ENCODE measurements around the gene IGF2R. TPM values are rescaled to one million over a fixed set of nuclear protein-coding genes. Genes with fewer than 3 reads are reported as not detected.

Gene IGF2R
- polyA plus RNA-seq, 1 donor (not counting 4 experiments of a cell fraction or from before 2014, with no cell fraction given) = 40.9 TPM

GRCh38 chr6:160101277-160102205 is 132.7 kb downstream of the IGF2R start:
- Histone ChIP-seq H3K4me2 (ENCODE audit: control insufficient read depth, extremely low read depth, insufficient read depth, low read depth, low read length) (no peak overlapping the region), H3K9me1 (ENCODE audit: control insufficient read depth, extremely low read depth, insufficient read depth, low read length) (no peaks in the 10 kb centered on the region), H3K9ac (ENCODE audit: control insufficient read depth, extremely low read depth, insufficient read depth, low read length) (no peak overlapping the region), H2AFZ (ENCODE audit: control insufficient read depth, low read length) (no peak overlapping the region), H3K4me3 (ENCODE audit: control insufficient read depth in 2 of 3, extremely low read depth in 1 of 3, insufficient read depth in 2 of 3, low read depth in 1 of 3, low read length in 3 of 3) (no peak overlapping the region), H3K4me1 (ENCODE audit: control insufficient read depth, extremely low read depth, insufficient read depth, low read length) (no peaks in the 10 kb centered on the region), H3K9me3 (ENCODE audit: control insufficient read depth, low read depth, low read length) (no peaks in the 10 kb centered on the region), H3K27me3 (ENCODE audit: control insufficient read depth, extremely low read depth, insufficient read depth, low read length) (no peaks in the 10 kb centered on the region), H3K36me3 (ENCODE audit: control insufficient read depth in 2 of 2, extremely low read depth in 1 of 2, insufficient read depth in 2 of 2, low read length in 2 of 2) (peaks cover 34 to 36% of the 10 kb centered on the region in 2 experiments), H4K20me1 (ENCODE audit: control insufficient read depth, extremely low read depth, insufficient read depth, low read length) (no peaks in the 10 kb centered on the region), H3K79me2 (ENCODE audit: control insufficient read depth, insufficient read depth, low read length) (no peaks in the 10 kb centered on the region), H3K27ac (ENCODE audit: control insufficient read depth, insufficient read depth, low read length) (no peak overlapping the region)
- dilution Hi-C loops (cut with MboI; ENCODE audit: extremely low pct_ligation_motif_present, low sequenced_read_pairs) = no loop called here
- FAIRE-seq = no peak
- no peak for DNase-seq (ENCODE audit: low read depth, low spot score)
- TF ChIP-seq CTCF (optimal IDR thresholded peaks at IDR 0.05 in 1 of 3, IDR thresholded peaks at IDR 0.05 in 1 of 3, conservative IDR thresholded peaks at IDR 0.05 in 1 of 3; ENCODE audit: extremely low read depth in 1 of 3, insufficient read depth in 2 of 3, low read length in 3 of 3) (no peak), EZH2 (IDR thresholded peaks at IDR 0.05; ENCODE audit: low read length) (no peak)

GRCh38 chr6:160102399-160102798 is 133.5 kb downstream of the IGF2R start:
- H3K36me3 ChIP-seq (ENCODE audit: control insufficient read depth in 2 of 2, extremely low read depth in 1 of 2, insufficient read depth in 2 of 2, low read length in 2 of 2) = peaks cover 29 to 39% of the 10 kb centered on the region in 2 experiments

More at GRCh38 chr6:160102399-160102798, 133.5 kb downstream of the IGF2R start:
- no peak overlapping the region for H3K9ac ChIP-seq (ENCODE audit: control insufficient read depth, extremely low read depth, insufficient read depth, low read length)
- dilution Hi-C loops (cut with MboI; ENCODE audit: extremely low pct_ligation_motif_present, low sequenced_read_pairs) = no loop called here
- TF ChIP-seq CTCF (optimal IDR thresholded peaks at IDR 0.05 in 1 of 3, IDR thresholded peaks at IDR 0.05 in 1 of 3, conservative IDR thresholded peaks at IDR 0.05 in 1 of 3; ENCODE audit: extremely low read depth in 1 of 3, insufficient read depth in 2 of 3, low read length in 3 of 3) (no peak), EZH2 (IDR thresholded peaks at IDR 0.05; ENCODE audit: low read length) (no peak)
- no peak overlapping the region for H3K4me2 ChIP-seq (ENCODE audit: control insufficient read depth, extremely low read depth, insufficient read depth, low read depth, low read length)
- no peak overlapping the region for H3K4me3 ChIP-seq (ENCODE audit: control insufficient read depth in 2 of 3, extremely low read depth in 1 of 3, insufficient read depth in 2 of 3, low read depth in 1 of 3, low read length in 3 of 3)
- no peaks in the 10 kb centered on the region for H3K9me3 ChIP-seq (ENCODE audit: control insufficient read depth, low read depth, low read length)
- H3K27ac ChIP-seq (ENCODE audit: control insufficient read depth, insufficient read depth, low read length) = no peak overlapping the region
- no peaks in the 10 kb centered on the region for H3K79me2 ChIP-seq (ENCODE audit: control insufficient read depth, insufficient read depth, low read length)
- DNase-seq (ENCODE audit: low read depth, low spot score) = no peak
- no peak for FAIRE-seq
- no peaks in the 10 kb centered on the region for H3K9me1 ChIP-seq (ENCODE audit: control insufficient read depth, extremely low read depth, insufficient read depth, low read length)
- no peaks in the 10 kb centered on the region for H3K27me3 ChIP-seq (ENCODE audit: control insufficient read depth, extremely low read depth, insufficient read depth, low read length)
- H4K20me1 ChIP-seq (ENCODE audit: control insufficient read depth, extremely low read depth, insufficient read depth, low read length) = no peaks in the 10 kb centered on the region
- H2AFZ ChIP-seq (ENCODE audit: control insufficient read depth, low read length) = no peak overlapping the region
- no peaks in the 10 kb centered on the region for H3K4me1 ChIP-seq (ENCODE audit: control insufficient read depth, extremely low read depth, insufficient read depth, low read length)

Data from keratinocyte (primary cell).